ENCODE measurements around the gene TPSAB1.
"Not testable (repeated sequence)": the region's sequence is repeated elsewhere in the genome, so short reads cannot be mapped to it uniquely, and the experiment has no call there.

Gene TPSAB1

DNA sequence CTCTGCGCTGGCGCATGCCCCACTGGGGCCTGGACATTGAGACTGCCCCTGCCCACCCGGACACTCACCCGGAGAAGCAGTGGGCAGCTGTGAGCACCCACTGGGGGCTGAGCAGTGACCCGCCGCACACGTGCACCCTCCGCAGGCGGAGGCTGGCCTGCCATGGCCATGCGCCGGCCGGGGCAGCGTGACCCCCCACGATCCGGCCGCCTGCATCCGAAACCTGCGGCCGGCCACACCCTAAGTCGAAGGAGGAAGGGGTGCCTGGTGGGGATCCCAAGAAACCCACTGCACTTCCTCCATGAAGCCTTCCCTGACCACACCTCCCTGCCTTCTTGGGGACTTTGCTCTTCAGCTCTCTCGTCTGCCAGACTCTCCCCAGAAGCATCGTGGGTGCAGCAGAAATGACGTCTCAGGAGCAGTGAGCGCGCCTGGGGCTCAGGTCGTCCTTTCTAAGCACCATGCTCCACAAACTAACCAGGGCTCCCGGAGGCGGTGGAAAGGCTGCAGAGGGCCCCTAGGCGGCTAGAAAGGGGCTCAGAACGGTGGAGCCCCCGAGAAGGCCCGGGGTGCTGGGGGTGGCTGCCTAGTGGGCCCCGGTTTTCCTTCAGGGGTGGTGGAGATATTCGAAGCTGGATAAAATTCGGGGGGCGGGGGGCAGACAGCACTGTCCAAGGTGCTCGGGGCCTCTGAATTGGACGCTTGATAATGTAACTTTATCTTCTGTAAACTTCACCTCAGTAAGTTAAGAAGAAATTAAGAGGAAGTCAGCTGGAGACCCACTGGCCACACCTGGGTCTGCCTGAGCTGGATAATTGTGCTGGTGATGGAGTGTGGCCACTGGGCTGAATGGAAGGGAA is 16.9 kb upstream of the TPSAB1 start:
- DNase-seq (ENCODE audit: low spot score): no peak

DNA sequence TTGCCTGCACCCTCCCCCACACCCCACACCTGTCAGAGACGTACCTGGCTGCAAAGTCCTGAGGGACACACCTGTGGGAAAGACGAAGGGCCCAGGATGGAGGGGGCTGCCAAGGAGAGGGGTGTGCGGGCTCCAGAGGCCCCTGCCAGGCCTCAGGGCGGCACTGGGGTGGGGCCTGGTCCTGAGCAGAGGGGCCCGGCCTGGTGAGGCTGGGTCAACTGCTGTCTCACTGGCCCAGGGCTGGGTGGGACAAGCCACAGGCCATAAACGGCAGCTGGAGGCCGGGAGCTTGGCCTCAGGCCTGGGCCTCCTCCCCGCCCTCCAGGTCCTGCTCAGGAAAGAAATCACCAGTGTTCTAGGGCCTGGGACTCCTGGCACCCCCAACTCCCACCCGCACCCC is 15.9 kb upstream of the TPSAB1 start:
- no peak for DNase-seq (ENCODE audit: low spot score)

GRCh38 chr16:1225051-1225451 is 15.5 kb upstream of the TPSAB1 start, which contains the start of gene TPSG1:
TPSG1 (minus strand) TSS chr16:1225268; CDS start chr16:1225252, 16 bp downstream.
- DNase-seq (ENCODE audit: low spot score): no peak

DNA sequence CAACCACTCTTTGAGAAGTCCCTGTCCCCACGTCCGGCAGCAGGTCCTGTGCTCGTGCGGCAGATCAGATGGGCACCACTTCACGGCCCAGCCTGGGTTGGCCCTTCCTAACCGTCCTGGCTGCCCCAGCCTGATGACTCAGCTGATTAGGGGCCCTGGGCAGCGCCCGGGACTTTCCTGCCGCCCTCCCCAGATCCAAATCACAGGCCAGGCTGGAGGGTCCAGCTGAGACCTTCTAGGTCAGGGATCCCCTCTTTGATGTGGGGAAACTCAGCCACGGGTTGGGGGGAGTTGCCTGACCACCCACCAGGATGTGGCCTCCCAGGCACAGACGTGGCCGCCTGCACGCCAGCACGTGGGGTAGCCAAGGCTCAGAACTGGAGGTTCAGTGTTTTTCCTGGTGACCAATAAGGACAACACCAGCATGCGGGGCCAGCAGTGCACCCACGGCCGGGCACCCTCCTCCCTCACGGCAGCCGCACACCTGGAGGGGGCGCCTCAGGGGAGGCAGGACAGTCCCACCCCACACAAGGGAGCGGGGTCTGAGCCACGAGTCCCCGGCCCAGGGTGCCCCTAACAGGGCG is 14.7 kb upstream of the TPSAB1 start:
- not testable (repeated sequence) for DNase-seq (ENCODE audit: low spot score)

- DNase-seq (ENCODE audit: low spot score): not testable (repeated sequence)
Observed at GRCh38 chr16:1226692-1227091, 13.8 kb upstream of the TPSAB1 start.

GRCh38 chr16:1228227-1228626 is 12.3 kb upstream of the TPSAB1 start:
- not testable (repeated sequence) for DNase-seq (ENCODE audit: low spot score)

- DNase-seq (ENCODE audit: low spot score): not testable (repeated sequence)
Observed at GRCh38 chr16:1229476-1229875, 11.0 kb upstream of the TPSAB1 start.

DNA sequence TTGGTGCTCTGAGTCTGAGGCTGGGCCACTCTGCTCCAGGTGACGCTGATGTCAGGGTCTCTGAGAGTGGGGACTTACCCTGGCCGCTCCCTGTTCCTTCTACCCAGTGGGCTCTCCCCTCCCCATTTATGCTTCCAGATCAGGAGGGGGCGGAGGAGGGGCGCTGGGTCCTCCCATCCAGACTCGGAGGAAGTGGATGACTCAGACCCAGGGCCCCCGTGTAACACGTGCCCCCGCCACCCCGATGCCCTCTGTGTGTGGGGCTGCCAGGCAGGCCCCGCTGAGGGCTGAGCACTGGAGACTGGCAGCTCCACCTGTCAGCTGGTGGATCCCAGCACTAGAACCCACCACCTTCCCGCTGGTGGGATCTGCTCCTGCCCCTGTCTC is 10.4 kb upstream of the TPSAB1 start, which contains the start of gene TPSB2:
Gene TPSB2 (minus strand): TSS at position 101 of the 387 bp plus-strand sequence. CDS start 233 bp downstream, outside the sequence.
- not testable (repeated sequence) for DNase-seq (ENCODE audit: low spot score)

- not testable (repeated sequence) for DNase-seq (ENCODE audit: low spot score)
Observed at GRCh38 chr16:1230471-1231212, 9.9 kb upstream of the TPSAB1 start.

GRCh38 chr16:1231301-1231700 is 9.2 kb upstream of the TPSAB1 start:
- not testable (repeated sequence) for DNase-seq (ENCODE audit: low spot score)

GRCh38 chr16:1232049-1232748 is 8.3 kb upstream of the TPSAB1 start:
- DNase-seq (ENCODE audit: low spot score): not testable (repeated sequence)

DNA sequence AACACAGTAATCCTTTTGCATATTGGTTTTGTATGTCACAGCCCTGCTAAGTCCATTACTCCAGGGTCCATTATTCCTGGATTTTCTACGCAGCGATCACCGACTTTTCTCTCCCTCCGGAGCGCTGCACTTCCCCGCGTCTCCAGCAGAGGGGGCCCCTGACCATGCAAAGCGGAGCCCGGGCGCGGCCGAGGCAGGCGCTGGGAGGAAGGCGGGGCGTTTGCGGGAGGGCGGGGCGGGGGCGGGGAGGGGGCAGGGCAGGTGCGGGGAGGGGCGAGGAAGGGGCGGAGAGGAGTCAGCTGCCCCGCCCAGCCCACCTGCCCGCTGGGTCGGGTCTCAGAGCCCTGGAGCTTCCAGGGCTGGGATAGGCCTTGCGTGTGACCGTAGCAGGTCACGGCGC is 3.8 kb upstream of the TPSAB1 start:
- DNase-seq (ENCODE audit: low spot score): not testable (repeated sequence)

DNA sequence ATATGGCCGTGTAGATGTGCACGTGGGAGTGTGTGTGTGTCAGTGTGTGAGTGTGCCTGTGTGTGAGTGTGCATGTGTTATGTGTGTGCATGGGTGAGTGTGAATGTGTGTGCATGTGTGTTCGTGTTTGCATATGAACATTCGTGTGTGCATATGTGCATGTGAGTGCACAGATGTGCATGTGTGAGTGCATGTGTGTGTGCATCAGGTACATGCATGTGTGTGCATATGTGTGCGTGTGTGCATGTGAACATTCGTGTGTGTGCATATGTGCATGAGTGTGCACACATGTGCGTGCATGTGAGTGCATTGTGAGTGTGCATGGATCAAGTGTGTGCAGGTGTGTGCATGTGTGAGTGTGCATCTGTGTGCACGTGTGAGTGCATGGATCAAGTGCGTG is 2.5 kb upstream of the TPSAB1 start:
- DNase-seq (ENCODE audit: low spot score): no peak

DNA sequence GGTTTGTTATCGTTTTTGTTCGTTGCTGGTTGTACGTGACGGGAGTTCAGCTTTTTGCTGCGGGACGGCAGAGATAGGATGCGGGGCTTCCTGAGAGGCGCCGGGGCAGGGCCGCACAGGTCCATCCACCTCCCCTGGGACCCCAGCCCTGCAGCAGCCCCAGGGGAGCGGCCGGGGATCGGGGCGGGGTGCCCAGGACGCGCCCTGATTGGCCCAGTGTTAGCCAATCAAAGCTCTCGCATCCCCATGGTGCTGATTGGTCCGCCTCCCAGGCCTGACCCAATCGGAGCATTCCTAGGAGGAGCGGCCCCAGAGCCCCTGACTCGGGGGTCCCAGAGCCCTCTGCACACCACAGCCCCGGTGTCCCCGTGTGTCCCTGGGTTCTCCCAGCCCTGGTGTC is 1.6 kb upstream of the TPSAB1 start:
- DNase-seq (ENCODE audit: low spot score): not testable (repeated sequence)

DNA sequence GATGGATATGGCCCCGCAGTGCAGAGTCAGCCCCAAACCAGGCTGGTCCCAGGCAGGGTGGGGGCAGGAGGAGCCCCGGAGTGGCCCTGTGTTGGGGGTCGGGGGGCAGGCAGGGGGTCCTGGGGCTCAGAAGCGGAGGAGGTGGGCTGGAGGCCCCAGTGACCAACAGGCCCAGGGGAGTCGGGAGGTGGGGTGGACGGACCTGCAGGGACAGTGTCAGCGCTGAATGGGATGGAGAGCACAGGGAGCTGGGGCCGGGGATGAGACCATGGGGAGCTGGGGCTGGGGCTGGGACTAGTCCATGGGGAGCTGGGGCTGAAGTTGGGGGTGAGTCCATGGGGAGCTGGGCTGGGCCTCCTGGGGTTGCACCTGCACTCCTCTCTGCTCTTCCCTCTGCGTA is 930 bp upstream of the TPSAB1 start:
- DNase-seq (ENCODE audit: low spot score): not testable (repeated sequence)

GRCh38 chr16:1241081-1241480 is 576 bp downstream of the TPSAB1 start:
- DNase-seq (ENCODE audit: low spot score): not testable (repeated sequence)

GRCh38 chr16:1243363-1243762 is 2.9 kb downstream of the TPSAB1 start:
- DNase-seq (ENCODE audit: low spot score): not testable (repeated sequence)

GRCh38 chr16:1243907-1244850 is 3.7 kb downstream of the TPSAB1 start:
- not testable (repeated sequence) for DNase-seq (ENCODE audit: low spot score)

DNA sequence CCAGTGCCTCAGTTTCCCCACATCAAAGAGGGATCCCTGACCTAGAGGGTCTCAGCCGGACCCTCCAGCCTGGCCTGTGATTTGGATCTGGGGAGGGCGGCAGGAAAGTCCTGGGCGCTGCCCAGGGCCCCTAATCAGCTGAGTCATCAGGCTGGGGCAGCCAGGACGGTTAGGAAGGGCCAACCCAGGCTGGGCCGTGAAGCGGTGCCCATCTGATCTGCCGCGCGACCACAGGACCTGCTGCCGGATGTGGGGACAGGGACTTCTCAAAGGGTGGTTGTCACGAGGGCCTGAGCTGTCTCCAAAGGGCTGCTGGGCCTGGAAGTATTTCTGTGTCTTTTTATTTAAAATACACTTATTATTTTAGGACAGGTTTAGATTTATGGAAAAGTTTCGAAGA is 4.4 kb downstream of the TPSAB1 start:
- no peak for DNase-seq (ENCODE audit: low spot score)

- DNase-seq (ENCODE audit: low spot score): no peak
Observed at GRCh38 chr16:1245452-1246020, 5.0 kb downstream of the TPSAB1 start.
